A673 (cell line): ENCODE data around the gene DNMT3L.

Experiments
- EZH2 ChIP-seq: fragments of 200-600 bp; sonication (generic); IDR thresholded peaks from 2 replicates; pipeline ENCODE4 v1.6.1; 2017; ENCODE audit warnings: borderline replicate concordance, low read depth, mild to moderate bottlenecking, mixed read lengths, antibody characterized with exemption, low read length; ENCODE audit not compliant: poor library complexity, severe bottlenecking
- TF ChIP-seq, protein P1 (sequence below): fragments of 300-800, 200-600 bp; sonication (generic); conservative IDR thresholded peaks from 2 replicates; pipeline ENCODE4 v1.5.1; 2017; ENCODE audit warnings: low read depth, mild to moderate bottlenecking, antibody characterized with exemption, low read length, moderate library complexity, mixed read lengths

DNA sequence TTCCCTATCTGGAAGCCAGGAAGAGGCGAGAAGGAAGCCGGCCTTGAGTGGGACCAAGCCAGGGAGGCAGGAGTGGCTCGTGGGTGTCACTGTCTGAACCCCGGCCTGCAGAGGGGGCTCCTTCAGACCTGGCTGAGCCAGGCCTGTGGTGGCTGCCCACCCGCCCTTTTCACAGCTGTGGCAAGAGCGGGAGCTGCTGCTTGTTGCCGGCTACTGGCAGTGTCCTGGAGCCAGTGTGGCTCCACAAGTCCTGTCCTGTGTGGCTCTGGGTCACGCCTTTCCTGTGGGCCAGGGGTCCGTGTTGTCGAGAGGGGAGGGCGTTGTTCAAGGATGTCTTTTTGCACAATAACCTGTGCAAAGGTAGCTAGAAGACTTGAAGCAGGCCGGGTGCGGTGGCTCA lies 39.4 kb upstream of the DNMT3L start:
- TF ChIP-seq, protein P1, sequence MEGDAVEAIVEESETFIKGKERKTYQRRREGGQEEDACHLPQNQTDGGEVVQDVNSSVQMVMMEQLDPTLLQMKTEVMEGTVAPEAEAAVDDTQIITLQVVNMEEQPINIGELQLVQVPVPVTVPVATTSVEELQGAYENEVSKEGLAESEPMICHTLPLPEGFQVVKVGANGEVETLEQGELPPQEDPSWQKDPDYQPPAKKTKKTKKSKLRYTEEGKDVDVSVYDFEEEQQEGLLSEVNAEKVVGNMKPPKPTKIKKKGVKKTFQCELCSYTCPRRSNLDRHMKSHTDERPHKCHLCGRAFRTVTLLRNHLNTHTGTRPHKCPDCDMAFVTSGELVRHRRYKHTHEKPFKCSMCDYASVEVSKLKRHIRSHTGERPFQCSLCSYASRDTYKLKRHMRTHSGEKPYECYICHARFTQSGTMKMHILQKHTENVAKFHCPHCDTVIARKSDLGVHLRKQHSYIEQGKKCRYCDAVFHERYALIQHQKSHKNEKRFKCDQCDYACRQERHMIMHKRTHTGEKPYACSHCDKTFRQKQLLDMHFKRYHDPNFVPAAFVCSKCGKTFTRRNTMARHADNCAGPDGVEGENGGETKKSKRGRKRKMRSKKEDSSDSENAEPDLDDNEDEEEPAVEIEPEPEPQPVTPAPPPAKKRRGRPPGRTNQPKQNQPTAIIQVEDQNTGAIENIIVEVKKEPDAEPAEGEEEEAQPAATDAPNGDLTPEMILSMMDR, result no peak
- no peak for TF ChIP-seq EZH2
